SJCRH30 (cell line): ENCODE measurements around the gene AIF1. TPM values are rescaled to one million over a fixed set of nuclear protein-coding genes. Genes with fewer than 3 reads are reported as not detected.

Experiments used
- DNase-seq, 2 experiments: peaks; one replicate each; pipeline ENCODE4 v3.0.0-alpha.2; 2015 to 2020
- H3K27ac ChIP-seq: fragments of 250-450 bp; sonication (Bioruptor Pico); 2 replicates; pipeline ENCODE4 v1.5.1; 2020; ENCODE audit warnings: mild to moderate bottlenecking, moderate library complexity
- H3K27me3 ChIP-seq: fragments of 250-450 bp; sonication (Bioruptor Pico); 2 replicates; pipeline ENCODE4 v1.5.1; 2020; ENCODE audit warnings: mild to moderate bottlenecking, moderate library complexity
- H3K36me3 ChIP-seq: fragments of 250-450 bp; sonication (Bioruptor Pico); 2 replicates; pipeline ENCODE4 v1.5.1; 2020; ENCODE audit warnings: mild to moderate bottlenecking, moderate library complexity
- H3K4me1 ChIP-seq: fragments of 250-450 bp; sonication (Bioruptor Pico); 2 replicates; pipeline ENCODE4 v1.5.1; 2020; ENCODE audit warnings: mild to moderate bottlenecking, moderate library complexity
- H3K4me3 ChIP-seq: fragments of 250-450 bp; sonication (Bioruptor Pico); 2 replicates; pipeline ENCODE4 v1.5.1; 2020; ENCODE audit warnings: mild to moderate bottlenecking, moderate library complexity
- H3K9me3 ChIP-seq: fragments of 250-450 bp; sonication (Bioruptor Pico); replicated peaks from 2 replicates; pipeline ENCODE4 v1.5.1; 2020; ENCODE audit warnings: mild to moderate bottlenecking, moderate library complexity
- total RNA-seq: library from RNA; depleted of rRNA; stranded (reverse); fragments of >200 nt; shearing (Covaris generic); gene quantifications from 2 replicates; pipeline ENCODE4 v1.2.3, GENCODE V29; 2014

AIF1 gene
- total RNA-seq, 1 experiment from 2014 or later = not detected

- no peak overlapping the region for H3K27ac ChIP-seq
- no peaks in the 10 kb centered on the region for H3K9me3 ChIP-seq
- H3K36me3 ChIP-seq = peaks cover 84% of the 10 kb centered on the region
- no peak for DNase-seq
- H3K27me3 ChIP-seq = no peaks in the 10 kb centered on the region
- H3K4me3 ChIP-seq = no peak overlapping the region
- H3K4me1 ChIP-seq = no peaks in the 10 kb centered on the region
These were observed 24.0 kb downstream of the AIF1 start for GRCh38 chr6:31639043-31639442.

- peaks cover 81% of the 10 kb centered on the region for H3K36me3 ChIP-seq
- no peak overlapping the region for H3K4me3 ChIP-seq
- H3K27me3 ChIP-seq = no peaks in the 10 kb centered on the region
- no peak for DNase-seq
- no peaks in the 10 kb centered on the region for H3K9me3 ChIP-seq
- no peaks in the 10 kb centered on the region for H3K4me1 ChIP-seq
- H3K27ac ChIP-seq = no peak overlapping the region
These were observed 24.4 kb downstream of the AIF1 start for GRCh38 chr6:31639449-31639861.

GRCh38 chr6:31640612-31641011 lies 25.6 kb downstream of the AIF1 start:
- no peak overlapping the region for H3K4me3 ChIP-seq
- DNase-seq = no peak
- no peaks in the 10 kb centered on the region for H3K27me3 ChIP-seq
- no peaks in the 10 kb centered on the region for H3K4me1 ChIP-seq
- H3K36me3 ChIP-seq = peaks cover 77% of the 10 kb centered on the region
- H3K9me3 ChIP-seq = no peaks in the 10 kb centered on the region
- no peak overlapping the region for H3K27ac ChIP-seq

- no peak for DNase-seq
- Histone ChIP-seq H3K4me3 (no peak overlapping the region), H3K36me3 (peaks cover 70% of the 10 kb centered on the region), H3K27ac (no peak overlapping the region), H3K27me3 (no peaks in the 10 kb centered on the region), H3K9me3 (no peaks in the 10 kb centered on the region), H3K4me1 (no peaks in the 10 kb centered on the region)
These were observed 26.3 kb downstream of the AIF1 start for GRCh38 chr6:31641370-31641769.

GRCh38 chr6:31642798-31643570 lies 27.9 kb downstream of the AIF1 start:
- Histone ChIP-seq H3K4me3 (no peak overlapping the region), H3K27me3 (no peaks in the 10 kb centered on the region), H3K9me3 (no peaks in the 10 kb centered on the region), H3K4me1 (no peaks in the 10 kb centered on the region), H3K36me3 (peaks cover 66% of the 10 kb centered on the region), H3K27ac (no peak overlapping the region)
- no peak for DNase-seq

- no peaks in the 10 kb centered on the region for H3K27me3 ChIP-seq
- no peak overlapping the region for H3K27ac ChIP-seq
- H3K36me3 ChIP-seq = peaks cover 62% of the 10 kb centered on the region
- no peak for DNase-seq
- no peak overlapping the region for H3K4me3 ChIP-seq
- no peaks in the 10 kb centered on the region for H3K4me1 ChIP-seq
- no peaks in the 10 kb centered on the region for H3K9me3 ChIP-seq
These were observed 28.9 kb downstream of the AIF1 start for GRCh38 chr6:31643818-31644454.

- no peak overlapping the region for H3K4me3 ChIP-seq
- H3K36me3 ChIP-seq = peaks cover 53% of the 10 kb centered on the region
- H3K9me3 ChIP-seq = no peaks in the 10 kb centered on the region
- no peak overlapping the region for H3K27ac ChIP-seq
- no peaks in the 10 kb centered on the region for H3K27me3 ChIP-seq
- DNase-seq = no peak
- H3K4me1 ChIP-seq = no peaks in the 10 kb centered on the region
These were observed 30.3 kb downstream of the AIF1 start for GRCh38 chr6:31645325-31645724.

GRCh38 chr6:31651602-31652191 lies 36.7 kb downstream of the AIF1 start:
- no peaks in the 10 kb centered on the region for H3K4me1 ChIP-seq
- H3K27me3 ChIP-seq = no peaks in the 10 kb centered on the region
- peaks cover 20% of the 10 kb centered on the region; the same call in 1 of the 2 replicates for H3K36me3 ChIP-seq
- H3K27ac ChIP-seq = peak overlapping the region; percentile 97
- no peak for DNase-seq
- peak overlapping the region; percentile 99 for H3K4me3 ChIP-seq
- no peaks in the 10 kb centered on the region for H3K9me3 ChIP-seq

- H3K27me3 ChIP-seq = no peaks in the 10 kb centered on the region
- H3K4me1 ChIP-seq = no peaks in the 10 kb centered on the region
- peak overlapping the region; percentile 97 for H3K27ac ChIP-seq
- no peaks in the 10 kb centered on the region for H3K9me3 ChIP-seq
- peak in 1 of 2 experiments; percentile 90 for DNase-seq
- peak overlapping the region; percentile 99 for H3K4me3 ChIP-seq
- H3K36me3 ChIP-seq = peaks cover 13% of the 10 kb centered on the region; the same call in 1 of the 2 replicates
These were observed 38.1 kb downstream of the AIF1 start for GRCh38 chr6:31652925-31653724.

- H3K27me3 ChIP-seq = no peaks in the 10 kb centered on the region
- H3K27ac ChIP-seq = no peak overlapping the region
- peaks cover 3% of the 10 kb centered on the region; the same call in 1 of the 2 replicates for H3K4me1 ChIP-seq
- no peak overlapping the region for H3K4me3 ChIP-seq
- no peak for DNase-seq
- H3K9me3 ChIP-seq = no peaks in the 10 kb centered on the region
- H3K36me3 ChIP-seq = peaks cover 4% of the 10 kb centered on the region; the same call in 1 of the 2 replicates
These were observed 39.7 kb downstream of the AIF1 start for GRCh38 chr6:31654574-31655348.

- H3K4me3 ChIP-seq = no peak within 1 kb of the TSS
- H3K9me3 ChIP-seq = no peaks in the 10 kb centered on the region
- H3K36me3 ChIP-seq = peaks cover 4% of the 10 kb centered on the region; the same call in 1 of the 2 replicates
- no peaks in the 10 kb centered on the region for H3K27me3 ChIP-seq
- H3K4me1 ChIP-seq = peaks cover 3% of the 10 kb centered on the region; the same call in 1 of the 2 replicates
- no peak for DNase-seq
- H3K27ac ChIP-seq = no peak within 1 kb of the TSS
These were observed 40.6 kb downstream of the AIF1 start, which contains the start of gene APOM for GRCh38 chr6:31655349-31656237. Gene APOM (plus strand): TSS chr6:31655894. CDS start chr6:31655967, 73 bp downstream.

- peaks cover 3% of the 10 kb centered on the region; the same call in 1 of the 2 replicates for H3K4me1 ChIP-seq
- peaks cover 6% of the 10 kb centered on the region; the same call in 1 of the 2 replicates for H3K36me3 ChIP-seq
- DNase-seq = no peak
- H3K4me3 ChIP-seq = no peak overlapping the region
- H3K27ac ChIP-seq = no peak overlapping the region
- no peaks in the 10 kb centered on the region for H3K9me3 ChIP-seq
- H3K27me3 ChIP-seq = no peaks in the 10 kb centered on the region
These were observed 42.5 kb downstream of the AIF1 start for GRCh38 chr6:31657406-31658157.
